SHP77 treated with DMSO at 0.1 percent for 48 hours (cell line): ENCODE data around the gene UNC5C.

Source experiments
- DNase-seq: peaks from one replicate; lab custom pipeline; 2025; lab: John Stamatoyannopoulos, UW

UNC5C gene

DNA sequence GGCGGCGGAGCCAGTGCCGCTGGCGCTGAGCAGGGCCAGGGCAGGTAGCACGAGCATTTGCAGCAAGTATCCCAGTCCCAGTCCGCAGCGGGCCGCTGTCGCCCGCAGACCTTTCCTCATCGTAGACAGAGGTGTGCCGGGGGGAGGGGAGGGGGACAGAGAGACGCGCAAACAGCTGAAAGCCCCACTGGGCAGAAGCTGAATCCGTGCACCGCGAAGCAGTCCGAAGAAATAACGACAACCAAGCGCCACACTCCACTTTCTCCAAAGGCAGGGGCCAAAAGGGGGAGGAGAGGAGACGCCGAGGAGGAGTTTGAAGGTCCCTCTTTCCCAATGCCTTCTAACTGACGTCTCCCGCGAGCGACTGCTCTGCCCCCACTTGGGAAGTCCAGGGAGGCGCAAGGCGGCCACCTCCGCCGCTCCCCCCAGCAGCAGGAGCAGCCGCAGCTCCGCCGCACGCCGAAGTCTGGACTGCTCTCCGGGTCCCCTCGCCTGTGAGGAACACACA, at the start of gene UNC5C:
Gene UNC5C, minus strand, starts transcription at position 236 of the 508 bp plus-strand sequence.
- no peak for DNase-seq

DNA sequence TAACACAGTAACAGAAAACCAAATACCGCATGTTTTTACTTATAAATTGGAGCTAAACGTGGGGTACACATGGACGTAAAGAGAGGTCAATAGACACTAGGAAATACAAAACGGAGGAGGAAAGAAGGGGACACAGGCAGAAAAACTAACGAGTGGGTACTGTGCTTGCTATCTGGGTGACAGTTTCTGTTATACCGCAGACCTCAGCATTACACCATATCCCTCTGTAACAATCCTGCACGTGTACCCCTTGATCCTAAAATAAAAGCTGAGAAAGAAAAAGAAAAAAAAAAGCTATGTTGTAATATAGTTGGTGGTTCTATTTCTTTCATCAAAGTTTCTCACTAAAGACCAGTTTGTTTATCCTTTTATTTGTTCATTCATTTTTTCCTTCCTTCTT, 47.9 kb upstream of the UNC5C start:
- DNase-seq = no peak

DNA sequence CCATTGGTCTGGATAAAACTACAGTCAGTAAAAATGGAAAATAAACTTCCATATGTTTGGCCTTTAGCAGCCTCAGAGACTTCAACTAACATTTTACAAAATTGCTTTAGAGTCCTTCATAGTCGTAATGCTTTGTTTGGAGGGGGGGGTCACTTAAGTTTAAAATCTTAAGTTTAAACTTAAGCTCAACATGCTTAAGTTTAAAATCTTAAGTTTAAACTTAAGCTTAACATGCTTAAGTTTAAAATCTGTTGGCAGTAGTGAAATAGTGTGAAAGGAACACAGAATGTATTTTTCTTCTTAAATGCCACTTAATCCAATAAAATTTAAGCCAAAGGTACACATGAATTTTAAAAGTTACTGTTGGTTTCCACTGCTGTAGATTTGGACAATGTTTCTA, 45.9 kb upstream of the UNC5C start:
- DNase-seq = no peak

DNA sequence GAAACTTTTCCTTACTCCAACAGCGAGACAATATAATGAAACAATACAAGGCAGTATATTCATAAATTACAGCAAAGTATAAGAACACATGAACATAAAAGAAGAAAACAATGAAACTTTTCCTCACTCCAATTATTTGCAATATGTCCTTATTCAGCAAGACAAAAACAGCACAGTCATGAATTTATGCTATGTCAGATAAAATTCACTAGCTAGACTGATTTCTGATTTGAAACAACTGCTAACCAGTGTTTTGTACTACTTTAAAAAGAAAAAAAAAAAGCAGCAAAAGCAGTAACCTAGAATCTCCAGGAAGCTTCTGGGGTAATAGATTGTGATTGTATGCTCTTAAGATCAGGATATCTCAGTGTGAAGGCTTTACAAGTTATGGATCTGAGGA, 45.2 kb upstream of the UNC5C start:
- DNase-seq = no peak

DNA sequence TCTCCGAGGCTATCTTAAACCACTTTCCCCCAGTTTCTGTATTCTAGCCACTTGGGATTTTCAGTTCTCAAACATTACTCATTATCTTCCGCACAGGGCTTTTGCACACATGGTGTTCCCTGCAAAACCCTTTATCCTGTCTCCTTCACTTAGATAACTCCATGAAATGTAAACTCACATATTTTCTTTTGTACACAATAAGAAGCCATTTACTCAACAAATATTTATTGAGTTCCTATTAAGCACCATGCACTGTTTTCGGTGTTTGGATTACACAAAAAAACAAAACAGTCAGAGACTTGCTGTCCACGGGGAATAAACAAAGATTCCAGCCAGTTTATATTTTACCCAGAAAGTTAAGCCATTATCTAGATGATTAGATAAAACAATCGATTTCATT, 42.5 kb upstream of the UNC5C start:
- DNase-seq = no peak

DNA sequence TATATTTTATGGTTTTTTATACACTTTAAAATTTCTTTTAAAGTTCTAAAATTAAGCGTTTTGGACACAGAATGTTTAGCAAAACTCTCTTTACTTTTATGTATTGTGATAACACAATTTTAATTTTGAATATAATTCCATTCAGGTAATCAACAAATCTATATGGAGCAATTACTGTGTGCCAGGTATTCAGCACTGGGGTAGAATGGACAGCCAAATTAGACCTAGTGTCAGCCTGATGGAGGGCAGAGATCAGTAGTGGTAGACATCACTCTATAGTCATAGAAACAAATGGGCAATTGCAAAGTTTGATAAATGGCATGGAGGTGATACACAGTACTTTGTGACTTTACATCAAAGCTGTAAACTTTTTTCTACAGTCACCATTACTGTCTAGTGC, 41.8 kb upstream of the UNC5C start:
- no peak for DNase-seq

DNA sequence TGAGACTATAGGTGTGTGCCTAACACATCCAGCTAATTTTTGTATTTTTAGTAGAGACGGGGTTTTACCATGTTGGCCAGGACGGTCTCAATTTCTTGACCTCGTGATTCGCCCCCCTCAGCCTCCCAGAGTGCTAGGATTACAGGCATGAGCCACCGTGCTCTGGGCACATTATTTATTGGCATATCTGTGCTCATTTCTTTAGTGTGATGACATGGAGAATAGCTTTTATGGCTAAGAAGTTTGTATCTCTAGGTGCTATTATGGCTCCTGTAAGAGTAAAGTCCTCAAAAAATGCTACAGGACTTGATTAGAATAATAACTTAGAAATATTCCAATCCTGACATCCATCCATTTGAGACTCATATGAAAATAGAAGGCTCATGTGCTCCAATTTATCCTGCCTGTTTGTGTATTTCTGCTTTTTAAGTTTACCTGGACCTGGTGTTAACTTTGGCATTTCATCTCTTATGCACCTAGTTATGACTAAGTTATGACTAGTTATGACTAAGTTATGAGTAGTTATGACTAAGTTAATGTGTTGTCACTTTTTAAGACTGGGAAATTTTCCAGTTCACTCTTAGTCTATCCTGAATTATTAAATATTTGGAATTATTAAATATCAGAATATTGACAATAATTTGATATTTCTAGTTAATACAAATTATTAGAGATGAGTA, 36.4 kb upstream of the UNC5C start:
- no peak for DNase-seq

DNA sequence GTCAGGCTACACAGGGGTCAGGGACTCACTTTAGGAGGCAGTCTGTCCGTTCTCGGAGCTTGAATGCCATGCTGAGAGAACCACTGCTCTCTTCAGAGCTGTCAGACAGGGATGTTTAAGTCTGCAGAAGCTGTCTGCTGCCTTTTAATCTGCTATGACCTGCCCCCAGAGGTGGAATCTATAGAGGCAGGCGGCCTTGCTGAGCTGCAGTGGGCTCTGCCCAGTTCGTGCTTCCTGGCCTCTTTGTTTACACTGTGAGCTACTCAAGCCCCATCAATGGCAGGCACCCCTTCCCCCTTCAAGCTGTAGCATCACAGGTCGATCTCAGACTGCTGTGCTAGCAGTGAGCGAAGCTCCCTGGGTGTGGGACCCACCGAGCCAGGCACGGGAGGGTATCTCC, 31.5 kb upstream of the UNC5C start:
- DNase-seq = no peak

DNA sequence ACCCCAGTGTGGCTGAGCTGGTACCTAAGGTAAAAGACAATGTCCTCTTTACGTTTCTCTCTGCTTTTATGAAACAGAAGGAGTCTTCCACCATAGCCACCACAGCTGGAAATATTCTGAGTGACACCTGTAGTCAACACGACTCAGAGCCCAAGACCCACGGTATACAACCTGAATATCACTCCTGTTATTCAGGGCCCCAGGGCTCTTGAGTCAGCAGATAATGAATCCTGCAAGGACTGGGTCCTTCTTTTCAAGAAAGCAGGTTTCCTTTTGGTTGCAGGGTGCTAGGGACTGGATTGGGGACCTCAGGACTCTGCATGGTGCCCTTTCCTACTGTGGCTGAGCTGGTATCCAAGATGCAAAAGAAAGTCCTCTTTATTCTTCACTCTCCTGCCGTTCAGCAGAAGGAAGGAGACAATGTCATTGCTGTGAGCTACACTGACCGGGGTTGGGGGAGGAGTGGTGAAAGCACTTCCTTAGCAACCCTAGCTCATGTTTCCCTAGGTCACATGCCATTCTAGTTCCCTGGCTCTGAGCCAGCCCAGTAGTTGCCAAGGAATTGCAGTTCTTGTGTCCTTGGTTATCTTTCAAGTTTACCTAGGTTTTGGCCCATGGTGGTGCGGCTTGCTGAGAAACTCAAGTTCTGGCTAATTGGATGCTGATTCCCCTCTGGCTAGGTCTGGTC, 23.7 kb upstream of the UNC5C start:
- DNase-seq = no peak

DNA sequence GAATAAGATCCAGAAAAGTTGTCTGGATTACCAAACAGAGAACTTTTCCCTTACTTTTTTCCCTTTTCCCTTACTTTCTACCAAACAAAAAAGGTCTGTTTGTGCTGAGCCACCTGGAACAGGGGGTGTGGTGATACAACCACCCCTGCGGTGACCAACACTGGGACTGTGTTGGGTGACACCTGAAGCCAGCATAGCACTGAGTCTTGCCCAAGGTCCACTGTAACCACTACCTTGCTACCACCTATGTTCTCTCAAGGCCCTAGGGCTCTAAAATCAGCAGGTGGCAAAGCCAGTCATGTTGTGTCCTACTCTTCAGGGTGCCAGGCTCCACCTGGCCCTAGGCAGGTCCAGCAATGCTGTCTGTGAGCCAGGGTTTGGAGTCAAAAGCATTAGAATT, 22.8 kb upstream of the UNC5C start:
- no peak for DNase-seq

DNA sequence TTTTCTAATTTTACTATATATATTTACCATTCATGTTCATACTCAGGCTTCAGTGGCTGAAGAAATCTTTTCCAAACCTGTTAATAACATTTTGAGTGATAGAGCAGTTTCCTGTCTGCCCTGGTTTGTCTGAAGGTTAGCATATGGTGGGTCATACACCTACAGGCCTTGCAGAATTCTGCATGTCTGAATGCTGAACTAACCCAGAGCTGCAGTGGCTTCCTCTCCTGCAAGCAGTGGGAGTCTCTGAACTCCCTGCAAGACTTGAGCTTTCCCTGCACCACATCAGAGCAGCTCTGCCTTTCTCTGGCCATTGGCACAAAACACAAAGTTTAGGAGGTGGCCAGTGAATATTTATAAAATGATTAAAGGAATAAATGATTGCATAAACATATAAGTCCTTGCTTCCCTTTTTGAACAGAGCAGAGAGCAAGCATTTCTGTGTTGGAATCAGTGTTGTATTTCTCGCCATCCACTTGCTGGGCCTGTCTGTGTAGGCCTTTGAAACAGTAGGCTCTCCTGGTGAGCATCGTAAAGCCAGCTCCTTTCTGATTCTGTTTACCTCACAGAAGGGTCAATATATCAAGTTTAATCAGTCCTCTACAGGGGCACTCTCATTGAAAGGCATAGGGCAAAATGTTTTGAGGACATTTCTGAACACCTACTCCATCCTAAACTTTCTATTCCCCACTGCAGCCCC, 15.0 kb upstream of the UNC5C start:
- DNase-seq = no peak

DNA sequence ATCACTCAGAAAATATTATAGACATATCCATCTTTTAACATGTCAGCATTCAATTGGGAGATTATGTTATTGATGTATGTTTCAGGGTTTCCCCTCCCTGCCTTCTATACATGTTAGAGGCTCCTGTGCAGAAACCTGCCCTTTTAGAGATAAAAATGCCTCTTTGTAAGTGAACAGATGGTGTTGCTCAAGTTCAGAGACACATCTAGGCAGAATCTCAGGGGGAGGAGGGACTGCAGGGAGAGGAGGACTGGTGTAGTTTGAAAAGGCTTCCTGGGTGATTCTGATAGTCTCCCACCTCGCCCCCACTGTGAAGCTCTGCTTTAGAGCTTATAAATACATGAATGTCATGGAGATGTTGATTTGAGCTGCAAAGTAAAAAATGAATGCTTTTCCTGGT, 12.0 kb upstream of the UNC5C start:
- DNase-seq = no peak

DNA sequence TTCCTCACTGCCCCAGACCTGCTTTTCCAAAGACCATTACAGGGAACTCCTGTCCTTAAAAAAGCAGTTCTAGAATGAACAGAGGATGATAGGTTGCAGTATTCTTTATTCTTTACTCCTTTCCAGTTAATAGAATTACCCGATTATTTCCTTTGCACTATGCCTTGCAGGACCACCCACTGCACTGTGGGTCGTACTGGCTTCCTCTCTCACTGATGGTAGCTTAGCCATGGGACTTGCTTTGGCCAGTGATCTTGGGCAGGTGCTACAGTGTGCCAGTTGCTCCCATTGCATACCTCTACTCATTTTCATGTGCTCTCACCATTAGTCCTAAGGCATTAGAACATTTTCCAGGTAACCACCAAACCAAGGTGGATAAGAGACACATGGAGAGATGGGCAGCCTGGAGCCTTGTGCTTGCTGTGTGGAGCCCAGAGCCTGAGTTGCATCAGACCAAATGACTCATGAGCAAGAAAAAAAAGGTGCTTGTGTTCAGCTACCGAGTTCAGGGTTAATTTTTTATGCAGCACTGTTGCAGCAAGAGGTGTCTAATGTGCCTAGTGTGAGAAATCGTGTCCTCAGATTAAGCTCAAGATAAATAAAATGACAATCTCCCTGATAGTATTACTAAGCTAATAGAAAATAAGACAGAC, 7.6 kb upstream of the UNC5C start:
- no peak for DNase-seq

DNA sequence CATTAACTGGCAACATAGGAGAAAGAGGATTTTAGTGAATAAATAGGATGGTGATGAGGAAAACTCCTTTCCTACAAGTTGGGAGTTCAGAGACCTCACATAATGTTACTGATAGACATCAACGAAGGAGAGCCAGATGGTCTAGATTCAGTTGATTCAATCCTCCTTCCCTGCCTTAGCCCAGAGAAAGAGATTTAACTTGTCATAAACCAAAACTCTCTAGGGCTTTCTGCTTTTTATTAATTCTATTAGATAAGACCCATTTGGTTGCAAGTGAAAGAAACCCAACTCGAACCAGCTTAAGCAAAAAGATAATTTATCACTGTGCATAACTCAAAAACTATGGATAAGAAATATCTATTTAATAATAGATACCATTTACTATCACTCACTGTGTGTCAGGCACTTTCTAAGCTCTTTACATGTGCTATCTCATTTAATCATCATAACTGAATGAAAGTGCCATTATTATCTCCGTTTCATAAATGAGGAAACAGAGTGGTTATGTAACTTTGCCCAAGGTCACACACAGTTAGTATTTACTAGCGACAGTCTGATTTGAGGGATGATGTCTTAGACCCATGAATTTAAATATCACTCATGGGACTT, 4.3 kb upstream of the UNC5C start:
- no peak for DNase-seq

DNA sequence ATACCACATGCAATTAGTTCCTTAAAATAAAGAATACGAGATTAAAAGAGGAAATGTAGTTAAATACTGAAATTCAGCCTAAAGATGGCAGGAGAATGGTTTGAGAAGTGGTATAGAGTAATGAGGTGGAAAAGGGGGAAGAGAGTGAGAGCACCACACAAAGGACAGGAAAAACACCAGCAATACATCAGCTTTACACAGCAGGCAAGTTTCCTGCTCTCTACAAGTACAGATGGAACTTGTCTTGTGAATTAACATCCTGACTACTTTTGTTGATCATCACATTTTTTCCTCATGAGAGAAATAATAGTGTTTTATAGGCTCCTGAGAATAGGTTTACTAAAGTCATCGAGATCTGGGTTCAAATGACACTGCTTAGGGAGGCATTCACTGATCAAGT, 2.9 kb upstream of the UNC5C start:
- no peak for DNase-seq

DNA sequence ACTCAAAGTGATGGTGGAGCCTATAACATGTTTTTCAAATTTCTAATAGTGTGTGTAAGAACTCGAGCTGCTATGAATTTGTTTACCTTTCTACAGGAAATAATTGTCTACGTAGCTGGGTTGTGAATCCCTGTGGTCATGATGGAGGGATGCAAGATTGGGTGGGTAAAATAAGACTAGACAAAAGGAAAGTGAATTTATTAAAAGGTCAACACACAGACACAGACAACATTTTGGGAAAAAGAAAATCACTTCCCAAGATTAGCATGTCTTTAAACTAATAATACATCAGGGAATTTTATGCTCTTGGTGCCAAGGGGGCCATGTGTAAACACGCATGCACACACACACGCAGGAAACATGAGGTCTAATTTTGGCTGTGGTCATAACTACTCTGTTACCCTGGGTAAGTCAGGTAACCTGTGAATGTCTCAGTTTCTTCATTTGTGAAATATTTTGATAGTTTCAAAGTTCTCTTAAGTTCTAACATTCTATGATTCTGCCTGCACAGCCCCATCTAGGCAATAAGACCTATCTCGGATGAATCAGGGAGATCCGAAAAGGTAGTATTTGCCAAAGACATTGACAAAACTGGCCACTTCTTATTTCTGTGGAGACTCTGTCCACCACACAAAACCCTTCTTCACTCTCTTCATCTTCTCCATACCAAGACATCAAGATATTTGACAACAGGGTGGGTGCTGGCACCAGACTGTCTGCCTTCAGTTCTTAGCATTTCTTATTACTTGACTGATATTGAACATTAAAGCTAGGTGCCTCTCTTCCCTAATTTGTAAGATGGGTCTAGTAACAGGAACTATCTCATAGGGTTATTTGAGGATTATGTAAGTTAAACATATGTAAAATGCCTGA, 1.6 kb upstream of the UNC5C start:
- DNase-seq = no peak

DNA sequence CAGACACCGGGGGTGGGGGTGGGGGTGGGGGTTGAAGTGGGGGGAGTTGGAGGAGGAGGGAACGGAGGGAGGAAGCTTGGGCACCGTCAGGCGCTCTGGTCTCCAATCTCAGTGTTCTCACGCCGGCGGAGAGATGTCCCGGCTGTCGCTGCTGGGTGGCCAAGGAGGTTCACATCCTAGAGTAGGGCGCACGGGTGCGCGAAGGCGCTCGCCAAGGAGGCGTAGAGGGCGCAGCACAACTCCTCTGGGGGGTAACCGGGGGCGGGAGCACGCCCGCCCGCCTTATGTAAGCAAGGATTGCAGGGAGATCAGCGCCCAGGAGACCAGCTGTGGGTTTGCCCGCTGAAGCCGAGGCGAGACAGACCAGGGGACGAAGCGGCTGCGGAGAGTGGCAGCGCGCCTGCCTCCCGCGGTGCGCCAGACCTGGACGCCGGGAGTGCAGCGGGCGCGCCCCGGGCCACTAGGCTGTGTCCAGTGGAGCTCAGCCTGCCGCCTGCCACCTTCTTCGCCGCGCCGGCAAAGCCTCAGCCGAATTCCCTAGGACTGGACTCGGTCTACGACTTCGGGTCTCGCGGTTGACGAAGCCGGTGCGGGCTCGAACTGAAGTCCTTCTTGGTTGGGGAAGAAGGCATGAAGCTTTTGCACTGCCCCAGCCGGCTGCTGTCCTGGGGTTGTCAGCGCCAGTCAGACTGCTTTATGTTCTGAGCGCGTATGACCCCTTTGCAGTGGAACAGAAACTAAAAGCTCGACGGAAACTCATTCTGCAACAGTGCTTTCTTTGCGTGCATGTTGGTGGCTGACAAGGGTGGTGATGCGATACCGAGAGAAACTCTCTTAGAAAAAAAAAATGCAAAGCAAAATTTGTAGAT, 707 bp upstream of the UNC5C start:
- no peak for DNase-seq

DNA sequence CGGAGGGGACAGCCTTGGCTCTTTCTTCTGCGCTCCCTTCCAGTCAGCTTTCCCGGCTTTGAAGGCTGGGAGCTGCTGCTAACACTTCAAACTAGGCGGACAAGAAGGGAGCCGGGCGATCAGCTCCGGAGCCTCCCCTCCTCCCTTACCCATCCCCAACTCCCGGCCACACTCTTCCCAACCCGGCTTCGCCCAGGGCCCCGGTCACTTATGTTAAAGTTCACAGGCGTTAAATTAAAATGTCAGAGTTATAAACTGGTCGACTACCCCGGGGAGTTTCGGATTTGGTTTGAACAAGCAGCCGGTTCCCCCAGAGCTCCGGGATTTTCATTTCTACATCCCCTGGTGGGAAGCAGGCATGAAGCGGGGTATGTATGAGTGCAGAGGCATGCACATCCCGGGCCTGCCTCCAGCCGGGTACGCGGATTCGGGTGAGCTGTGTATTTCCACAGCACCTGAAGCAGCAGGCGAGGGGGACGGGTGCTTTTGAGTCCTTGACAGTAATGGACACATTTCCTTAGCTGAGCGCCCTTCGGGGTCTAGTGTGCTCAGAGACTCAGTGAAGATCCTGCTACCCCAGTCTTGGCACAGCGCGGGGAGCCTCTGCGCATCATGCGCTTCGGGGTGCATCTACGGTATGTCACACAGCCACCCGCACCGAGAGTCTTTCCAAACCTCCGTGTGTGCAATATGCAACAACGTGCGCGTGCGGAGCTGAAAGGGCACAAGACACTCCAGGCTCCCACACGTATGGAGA, 880 bp downstream of the UNC5C start:
- DNase-seq = no peak
